NCI-H128 (cell line): ENCODE results near the gene ZC3H4.

Experiments
- DNase-seq: peaks from one replicate; lab custom pipeline; 2025; ENCODE audit not compliant: unreplicated experiment; lab: John Stamatoyannopoulos, UW

Gene ZC3H4

DNA sequence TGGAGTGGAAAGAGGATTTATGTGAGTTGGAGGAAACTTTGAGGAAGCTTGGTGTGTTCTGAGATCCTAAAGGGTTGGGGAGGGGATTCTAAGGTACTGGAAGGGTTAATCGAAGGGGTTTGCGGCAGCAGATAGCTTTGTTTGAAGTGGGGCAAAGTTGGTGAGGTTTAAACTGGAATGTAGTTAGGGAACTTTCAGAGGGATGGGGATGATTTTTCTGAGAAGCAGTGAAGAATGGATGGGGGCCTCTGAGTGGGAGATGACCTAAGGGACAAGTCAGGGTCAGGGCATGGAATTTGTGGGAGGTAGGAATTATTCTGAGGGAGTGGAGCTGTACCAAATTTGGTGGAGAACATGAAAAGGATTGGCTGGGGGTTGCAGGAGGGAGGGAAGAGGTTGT is 21.0 kb upstream of the ZC3H4 start:
- no peak for DNase-seq

DNA sequence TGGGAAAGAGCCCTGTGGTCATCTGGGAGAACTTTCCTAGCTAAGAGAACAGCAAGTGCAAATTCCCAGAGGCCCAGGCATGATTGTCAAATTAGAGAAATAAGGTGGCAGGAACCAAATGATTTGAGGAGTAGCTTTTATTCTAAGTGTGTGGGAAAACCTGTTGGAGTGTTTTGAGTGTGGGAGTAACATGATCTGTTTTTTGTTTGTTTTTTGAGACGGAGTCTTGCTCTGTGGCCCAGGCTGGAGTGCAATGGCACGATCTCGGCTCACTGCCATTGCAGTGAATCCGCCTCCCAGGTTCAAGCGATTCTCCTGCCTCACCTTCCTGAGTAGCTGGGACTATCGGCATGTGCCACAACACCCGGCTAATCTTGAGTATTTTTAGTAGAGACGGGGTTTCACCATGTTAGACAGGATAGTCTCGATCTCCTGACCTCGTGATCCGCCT is 19.5 kb upstream of the ZC3H4 start:
- no peak for DNase-seq

DNA sequence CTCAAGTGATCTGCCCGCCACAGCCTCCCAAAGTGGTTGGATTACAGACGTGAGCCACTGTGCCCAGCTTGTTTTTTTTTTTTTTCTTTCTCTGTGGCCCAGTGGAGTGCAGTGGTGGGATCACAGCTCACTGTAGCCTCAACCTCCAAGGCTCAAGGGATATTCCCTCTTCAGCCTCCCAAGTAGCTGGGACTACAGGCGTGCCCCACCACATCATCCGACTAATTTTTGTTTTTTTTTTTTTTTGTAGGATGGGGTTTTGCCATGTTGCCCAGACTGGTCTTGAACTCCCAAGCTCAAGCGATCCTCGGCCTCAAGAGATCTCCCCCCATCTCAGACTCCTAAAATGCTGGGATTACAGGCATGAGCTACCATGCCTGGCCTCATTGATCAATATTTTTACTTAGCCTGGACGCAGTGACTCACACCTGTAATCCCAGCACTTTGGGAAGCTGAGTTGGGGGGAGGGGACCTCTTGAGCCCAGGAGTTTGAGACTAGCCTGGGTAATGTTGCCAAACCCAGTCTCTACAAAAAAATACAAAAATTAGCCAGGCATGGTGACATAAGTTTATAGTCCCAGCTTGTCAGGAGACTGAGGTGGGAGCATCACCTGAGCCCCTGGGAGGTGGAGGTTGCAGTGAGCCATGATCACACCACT is 18.7 kb upstream of the ZC3H4 start:
- no peak for DNase-seq

DNA sequence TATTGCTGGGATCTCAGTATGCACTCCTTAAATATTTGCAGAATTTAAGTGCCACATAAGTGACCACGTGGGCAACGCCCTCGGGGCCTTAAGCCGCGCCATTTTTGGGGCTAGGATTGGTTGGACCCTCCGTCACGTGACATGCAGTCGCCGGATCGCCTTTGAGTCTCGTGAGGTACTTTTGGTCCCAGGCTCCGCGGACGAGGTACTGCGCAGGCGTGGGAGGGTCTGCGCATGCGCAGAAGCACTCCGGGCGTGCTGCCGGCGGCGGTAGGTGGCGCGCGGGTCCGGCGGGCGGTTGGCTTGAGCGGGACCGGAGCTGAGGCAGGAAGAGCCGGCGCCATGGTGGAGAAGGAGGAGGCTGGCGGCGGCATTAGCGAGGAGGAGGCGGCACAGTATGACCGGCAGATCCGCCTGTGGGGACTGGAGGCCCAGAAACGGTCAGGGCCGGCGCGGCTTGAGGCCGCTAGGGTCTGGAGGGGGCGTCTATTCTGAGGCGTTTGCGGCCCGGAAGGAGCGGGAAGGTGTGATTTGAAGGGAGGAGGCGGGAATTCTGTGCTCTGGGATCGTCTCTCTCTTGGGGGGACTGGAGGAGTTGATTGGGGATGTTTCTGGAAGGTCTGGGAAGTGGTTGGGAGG is 17.1 kb upstream of the ZC3H4 start, which contains the start of gene SAE1:
TSS of gene SAE1 (plus strand) at position 247 of the 639 bp plus-strand sequence. CDS start at position 343, 96 bp downstream.
- peak; percentile 95 for DNase-seq

DNA sequence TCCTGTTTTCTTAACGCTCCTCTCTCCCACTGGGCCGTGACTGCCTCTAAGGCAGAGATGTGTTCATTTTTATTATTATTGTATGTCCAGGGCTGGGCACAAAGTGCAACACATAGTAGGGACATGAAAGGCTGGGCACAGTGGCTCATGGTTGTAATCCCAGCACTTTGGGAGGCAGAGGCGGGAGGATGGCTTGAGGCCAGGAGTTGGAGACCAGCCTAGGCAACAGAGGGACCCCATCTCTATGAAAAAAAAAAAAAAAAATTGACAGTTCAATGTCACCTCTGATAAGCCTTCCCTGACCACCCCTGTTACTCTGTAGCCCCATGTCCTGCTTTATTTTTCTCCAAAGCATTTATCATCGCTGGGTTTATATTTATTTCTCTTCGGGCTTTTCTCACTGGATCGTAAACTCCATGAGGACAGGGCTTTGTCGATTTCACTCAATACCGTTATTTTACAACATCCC is 16.6 kb upstream of the ZC3H4 start:
- DNase-seq = no peak

DNA sequence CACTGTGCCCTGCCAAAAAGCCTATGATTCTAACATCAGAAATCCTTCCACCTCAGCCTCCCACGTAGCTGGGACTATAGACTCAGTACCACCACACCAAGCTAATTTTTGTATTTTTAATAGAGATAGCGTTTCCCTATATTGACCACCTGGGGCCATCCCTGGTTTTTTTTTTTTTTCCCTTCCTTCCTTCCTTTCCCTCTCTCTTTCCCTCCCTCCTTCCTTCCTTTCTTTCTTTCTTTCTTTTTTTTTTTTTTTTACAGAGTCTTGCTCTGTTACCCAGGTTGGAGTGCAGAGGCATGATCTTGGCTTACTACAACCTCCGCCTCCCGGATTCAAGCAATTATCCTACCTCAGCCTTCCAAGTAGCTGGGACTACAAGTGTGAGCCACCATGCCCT is 16.0 kb upstream of the ZC3H4 start:
- DNase-seq = no peak

DNA sequence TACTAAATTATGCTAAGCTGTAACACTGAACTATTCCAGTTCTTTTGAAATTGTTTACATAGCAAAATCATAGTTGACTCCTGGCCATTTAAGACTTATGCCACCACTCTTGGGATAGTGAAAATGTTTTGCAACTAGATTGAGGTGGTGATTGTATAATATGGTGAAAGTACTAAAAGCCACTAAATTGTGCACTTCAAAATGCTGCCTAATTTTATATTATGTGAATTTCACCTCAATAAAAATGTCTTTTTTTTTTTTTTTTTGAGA is 12.0 kb upstream of the ZC3H4 start:
- no peak for DNase-seq

DNA sequence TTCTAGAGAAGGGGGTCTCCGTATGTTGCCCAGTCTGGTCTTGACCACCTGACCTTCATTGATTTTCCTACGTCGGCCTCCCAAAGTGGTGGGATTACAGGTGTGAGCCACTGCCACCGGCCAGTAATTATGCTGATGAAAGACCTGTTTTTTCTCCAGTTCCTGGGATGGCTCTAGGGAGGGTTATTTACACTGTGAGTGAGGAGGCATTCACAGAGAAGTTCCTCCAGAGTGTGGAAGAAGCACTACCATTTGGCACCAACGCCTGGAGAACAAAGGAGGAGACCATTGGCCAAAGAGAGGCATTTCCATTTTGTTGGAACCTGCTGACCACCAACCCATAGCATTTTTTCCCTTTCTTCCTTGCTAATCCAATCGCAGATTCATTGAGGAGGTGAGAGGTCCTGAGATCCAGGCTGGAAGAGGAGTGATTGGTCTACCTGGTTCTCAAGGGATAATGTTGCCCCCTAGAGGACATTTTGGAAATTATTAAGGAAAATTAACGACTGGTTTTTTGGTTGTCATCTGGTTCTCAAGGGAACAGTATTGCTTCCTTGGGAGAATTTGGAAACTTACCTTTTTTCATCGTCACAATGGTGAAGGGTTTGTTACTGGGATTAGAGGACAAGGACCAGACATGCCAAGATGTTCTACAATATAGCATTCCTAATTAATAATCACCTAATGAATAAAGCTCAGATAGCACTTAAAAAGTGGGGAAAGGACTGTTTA is 11.5 kb upstream of the ZC3H4 start:
- peak; percentile 65 for DNase-seq

DNA sequence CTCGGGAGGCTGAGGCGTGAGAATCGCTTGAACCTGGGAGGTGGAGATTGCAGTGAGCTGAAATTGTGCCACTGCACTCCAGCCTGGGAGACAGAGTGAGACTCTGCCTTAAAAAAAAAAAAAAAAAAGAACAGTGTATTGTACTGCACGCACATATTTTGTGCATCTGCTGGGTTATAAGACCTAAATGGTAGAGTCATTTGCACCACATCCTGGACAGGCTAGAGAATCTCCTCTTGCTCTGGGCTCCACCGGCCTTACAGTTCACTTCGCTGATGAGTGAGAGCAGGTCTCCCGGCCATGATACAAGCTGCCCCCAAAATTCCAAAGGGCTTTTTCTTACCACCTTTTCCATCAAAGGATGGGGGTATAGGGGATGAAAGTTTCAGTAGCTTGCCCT is 9.8 kb upstream of the ZC3H4 start:
- DNase-seq = no peak

DNA sequence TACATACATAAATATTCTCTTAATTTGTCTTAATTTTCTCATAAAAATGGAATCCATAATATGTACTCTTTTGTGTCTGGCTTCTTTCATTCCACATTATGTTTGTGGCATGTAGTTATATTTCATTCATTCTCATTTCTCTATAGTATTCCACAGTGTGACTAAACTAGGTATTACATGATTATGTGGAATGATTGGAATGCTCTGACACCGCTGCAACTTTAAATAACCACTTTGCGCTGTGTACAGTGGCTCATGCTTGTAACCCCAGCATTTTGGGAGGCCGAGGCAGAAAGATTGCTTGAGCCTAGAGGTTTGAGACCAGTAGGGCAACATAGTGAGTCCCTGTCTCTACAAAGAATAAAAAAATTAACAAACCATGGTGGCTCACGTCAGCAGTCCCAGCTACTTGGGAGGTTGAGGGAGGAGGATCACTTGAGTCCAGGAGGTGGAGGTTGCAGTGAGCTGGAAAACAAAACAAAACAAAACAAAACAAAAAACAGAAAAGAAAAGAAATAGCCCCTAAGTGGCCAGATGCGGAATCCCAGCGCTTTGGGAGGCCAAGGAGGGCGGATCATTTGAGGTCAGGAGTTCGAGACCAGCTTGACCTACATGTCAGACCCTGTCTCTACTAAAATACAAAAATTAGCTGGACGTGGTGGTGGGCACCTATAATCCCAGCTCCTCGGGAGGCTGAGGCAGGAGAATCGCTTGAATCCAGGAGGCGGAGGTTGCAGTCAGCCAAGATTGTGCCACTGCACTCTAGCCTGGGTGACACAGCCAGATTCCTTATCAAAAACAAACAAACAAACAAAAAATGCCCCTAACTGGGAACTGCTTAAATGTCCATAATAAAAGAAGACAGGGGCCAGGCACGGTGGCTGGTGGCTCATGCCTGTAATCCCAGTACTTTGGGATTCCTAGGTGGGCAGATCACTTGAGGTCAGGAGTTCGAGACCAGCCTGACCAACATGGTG is 9.1 kb upstream of the ZC3H4 start:
- no peak for DNase-seq

DNA sequence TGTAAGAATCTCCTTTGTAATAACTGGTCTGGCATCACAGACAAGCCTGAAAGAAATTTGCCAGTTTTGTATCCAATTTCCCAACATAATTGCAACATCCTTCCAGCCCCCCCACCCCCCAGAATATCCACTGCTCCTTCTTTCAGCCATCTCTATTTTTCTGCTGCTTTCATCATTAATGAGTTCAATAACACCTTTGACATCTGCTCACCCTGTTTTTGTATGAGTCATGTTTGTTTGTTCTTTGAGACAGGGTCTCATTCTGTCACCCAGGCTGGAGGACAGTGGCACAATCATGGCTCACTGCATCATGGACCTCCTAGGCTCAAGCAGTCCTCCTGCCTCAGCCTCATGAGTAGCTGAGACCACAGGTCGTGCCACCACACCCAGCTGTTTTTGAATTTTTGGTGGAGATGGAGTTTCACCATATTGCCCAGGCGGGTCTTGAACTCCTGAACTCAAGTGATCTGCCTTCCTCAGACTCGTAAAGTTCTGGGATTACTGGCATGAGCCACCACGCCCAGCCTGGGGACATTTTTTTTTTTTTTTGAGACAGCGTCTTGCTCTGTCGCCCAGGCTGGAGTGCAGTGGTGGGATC is 7.0 kb upstream of the ZC3H4 start:
- DNase-seq = no peak

DNA sequence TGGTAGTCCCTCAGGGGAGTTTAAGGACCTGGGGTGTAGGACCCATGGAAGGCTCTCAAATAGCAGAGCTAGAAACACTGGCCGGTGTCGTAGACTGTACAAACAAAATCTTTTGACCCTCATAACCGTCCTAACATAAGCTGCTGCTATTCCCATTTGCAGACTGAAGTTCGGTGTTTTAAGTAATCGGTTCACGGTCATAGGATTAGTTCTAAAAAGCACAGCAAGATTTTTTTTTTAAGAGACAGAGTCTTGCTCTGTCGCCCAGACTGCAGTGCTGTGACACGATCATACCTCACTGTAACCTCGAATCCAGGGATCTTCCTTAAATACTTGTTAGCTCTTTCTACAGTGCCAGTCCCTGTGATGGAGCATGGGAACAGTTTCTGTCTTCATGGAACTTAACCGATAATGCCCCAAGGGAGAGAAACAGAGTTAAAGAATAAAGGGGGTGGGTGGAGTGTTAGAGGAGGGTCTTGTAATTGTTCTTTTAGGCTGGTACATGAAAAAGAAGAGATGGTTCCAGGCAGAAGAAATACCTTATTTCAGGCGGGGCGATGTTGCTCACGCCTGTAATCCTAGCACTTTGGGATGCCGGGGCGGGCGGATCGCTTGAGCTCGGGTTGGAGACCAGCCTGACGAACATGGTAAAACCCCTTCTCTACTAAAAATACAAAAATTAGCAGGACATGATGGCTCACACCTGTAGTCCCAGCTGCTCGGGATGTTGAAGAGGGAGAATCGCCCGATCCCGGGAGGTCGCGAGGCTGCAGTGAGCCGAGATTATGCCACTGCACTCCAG is 475 bp upstream of the ZC3H4 start:
- no peak for DNase-seq

DNA sequence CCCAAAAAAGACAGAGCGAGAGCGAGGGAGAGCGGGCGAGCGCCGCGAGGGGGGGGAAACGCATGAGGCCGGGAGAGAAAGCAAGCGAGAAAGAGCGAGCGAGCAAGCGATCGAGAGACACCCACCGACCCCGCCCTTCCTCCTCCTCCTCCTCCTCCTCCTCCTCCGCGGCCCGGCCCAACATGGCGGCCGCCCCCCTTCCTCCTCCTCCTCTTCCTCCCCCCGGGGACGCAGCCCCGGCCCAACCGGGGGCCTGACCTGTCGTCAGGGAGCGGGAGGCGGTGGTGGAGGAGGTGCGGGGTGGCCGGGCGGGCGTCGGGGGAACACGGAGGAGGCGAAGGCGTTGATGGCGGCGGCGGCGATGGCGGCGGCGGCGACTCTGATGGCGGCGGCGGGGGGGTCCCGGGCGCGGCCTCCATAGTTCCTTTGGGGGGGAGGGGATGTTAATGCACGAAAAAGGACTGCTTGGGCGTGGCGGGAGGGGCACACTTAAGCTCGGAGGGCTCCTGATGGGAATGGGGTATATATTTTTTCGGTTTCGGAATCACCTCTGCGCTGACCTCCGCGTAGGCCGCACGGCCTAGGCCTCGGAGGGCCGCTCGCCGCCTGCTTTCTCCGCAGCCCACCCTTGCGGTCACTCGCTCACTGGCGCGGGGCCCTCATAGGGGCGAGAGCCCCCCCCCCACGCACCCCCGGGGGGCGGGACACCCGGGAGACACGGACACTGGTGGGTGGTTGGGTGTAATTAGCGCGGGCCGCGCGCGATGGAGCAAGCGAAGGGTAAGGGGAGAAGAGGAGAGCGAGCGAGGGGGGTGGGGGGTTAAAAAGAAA is 1.2 kb downstream of the ZC3H4 start:
- DNase-seq = peak; percentile 60

DNA sequence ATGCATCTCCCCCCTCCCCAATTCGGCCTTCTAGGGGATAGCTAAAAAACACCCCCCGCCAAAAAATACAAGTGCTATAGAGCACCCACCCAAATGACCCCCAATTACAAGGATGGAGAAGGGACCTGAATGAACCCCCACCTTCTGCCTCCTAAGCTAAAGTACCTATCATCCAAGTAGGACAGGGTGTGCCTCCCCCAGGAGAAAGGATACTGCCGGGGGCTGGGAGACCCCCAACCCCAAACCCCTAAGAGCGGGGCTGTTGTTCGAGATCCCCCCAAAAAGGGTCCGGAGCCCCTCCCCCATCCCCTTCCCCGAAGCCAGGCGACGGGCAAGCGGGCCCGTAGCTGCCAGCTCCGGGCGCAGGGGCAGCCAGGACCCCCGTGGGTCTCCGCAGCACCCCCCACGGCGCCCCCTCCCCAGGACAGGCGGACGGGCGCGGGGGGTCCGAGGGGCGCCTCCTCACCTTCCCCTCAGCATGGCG is 1.9 kb downstream of the ZC3H4 start:
- DNase-seq = no peak

DNA sequence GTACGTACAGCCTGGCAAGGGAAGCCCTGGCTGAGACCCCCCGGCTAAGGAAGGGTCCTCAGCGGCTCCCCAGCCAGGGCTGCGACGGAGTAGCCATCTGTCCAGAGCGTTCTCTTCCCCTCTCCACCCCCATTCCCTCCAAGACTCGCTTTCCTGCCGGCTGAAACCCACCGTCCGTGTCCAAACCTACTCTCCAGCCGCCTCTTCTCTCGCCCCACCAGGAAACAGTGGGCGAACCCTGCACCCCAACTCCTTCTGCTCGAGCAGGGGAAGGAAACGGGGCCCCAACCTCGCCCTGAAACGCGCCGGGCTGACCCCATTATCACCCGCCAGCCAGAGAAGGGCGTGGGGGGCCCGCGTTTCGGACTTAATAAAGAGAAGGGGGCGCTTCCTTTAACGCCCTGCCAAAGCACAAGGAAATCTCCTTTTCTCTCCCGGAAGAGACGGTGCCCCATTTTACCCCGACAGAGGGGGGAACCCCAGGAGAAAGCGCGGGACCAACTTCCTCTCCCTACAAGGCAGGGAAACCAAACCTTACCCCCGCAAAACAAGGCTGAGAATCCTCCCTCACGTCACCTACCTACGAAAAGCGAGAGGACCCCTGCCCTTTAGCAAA is 2.5 kb downstream of the ZC3H4 start:
- DNase-seq = no peak

DNA sequence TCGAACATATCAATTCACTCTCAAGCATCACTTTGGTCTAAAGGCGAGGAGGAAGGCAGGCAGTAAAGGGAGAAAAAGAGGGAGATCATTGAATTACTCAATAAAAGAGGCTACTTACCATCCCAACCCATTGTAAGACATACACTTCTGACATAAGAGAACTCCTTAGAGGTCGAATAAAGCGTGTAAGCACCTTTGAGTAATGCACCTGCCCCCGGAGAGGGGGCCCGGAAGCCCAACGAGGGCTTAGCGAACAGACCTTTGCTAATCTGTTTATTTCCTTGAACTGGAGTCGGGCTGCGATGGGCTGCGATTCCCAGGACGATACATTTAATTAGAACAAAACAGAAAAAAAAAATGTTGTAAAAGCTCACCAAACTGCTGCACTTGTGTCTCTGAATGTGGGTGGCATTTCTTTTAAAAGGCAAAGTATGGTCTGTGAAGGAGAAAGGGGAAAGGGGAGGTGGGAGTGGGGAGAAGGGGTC is 3.0 kb downstream of the ZC3H4 start:
- DNase-seq = no peak

DNA sequence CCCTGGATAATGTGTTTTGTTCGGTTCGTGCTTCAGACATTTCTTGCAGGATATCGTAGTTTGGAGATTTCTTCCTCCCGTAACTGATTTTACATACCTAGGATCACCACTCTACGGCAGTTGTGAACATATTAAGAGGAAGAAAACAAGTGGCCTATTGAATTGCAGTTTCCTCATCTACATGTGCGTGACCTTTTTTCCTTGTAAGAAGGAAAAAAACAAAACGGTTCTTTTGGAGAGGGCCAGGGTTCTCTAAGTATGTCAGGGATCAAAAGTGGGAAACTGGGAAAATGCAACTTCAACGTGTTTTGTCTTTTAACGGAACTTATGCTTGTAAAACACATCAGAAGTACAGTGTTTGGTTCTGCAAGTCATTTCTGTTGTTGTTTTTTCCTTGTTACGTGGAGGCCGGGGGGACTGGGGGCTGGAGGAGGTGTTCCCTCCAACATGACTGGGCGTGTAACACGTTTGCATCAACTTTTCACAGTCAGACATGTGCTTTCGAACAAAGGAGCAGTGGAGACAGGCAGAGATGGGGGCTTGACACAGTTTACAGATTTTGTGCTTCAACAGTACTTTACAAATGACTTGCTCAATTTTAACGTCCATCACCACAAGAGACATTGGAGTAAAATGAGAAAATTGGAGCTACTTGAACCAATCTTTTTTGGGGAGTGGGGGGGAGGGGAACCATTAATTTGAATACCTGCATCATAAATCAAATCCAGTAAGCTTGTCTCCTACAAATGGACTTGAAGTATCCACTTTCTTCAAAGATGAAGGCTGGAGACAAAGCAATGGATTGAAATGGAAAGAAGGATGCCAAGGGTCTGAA is 3.8 kb downstream of the ZC3H4 start:
- DNase-seq = no peak
